ENCODE data around the gene USP36.

The USP36 gene

DNA sequence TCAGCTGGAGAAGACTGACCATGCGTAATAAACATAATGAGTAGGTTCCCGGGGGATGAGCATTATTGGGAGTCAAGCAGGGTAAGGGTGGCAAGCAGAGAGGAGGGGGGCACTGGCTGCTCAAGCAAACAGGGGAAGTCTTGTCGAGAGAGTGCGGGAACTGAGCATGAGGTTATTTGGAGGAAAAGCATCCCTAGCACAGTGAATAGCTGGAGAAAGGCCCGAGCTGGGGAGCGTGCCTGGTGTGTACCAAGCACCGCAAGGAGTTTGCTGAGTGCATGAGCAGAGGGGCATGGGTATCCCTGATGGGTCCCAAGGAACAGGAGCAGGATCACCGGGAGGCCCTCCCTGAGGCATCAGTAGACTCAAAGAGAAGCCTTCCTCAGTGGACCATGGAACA, 75.7 kb downstream of the USP36 start:
- TF ChIP-seq, protein P1, sequence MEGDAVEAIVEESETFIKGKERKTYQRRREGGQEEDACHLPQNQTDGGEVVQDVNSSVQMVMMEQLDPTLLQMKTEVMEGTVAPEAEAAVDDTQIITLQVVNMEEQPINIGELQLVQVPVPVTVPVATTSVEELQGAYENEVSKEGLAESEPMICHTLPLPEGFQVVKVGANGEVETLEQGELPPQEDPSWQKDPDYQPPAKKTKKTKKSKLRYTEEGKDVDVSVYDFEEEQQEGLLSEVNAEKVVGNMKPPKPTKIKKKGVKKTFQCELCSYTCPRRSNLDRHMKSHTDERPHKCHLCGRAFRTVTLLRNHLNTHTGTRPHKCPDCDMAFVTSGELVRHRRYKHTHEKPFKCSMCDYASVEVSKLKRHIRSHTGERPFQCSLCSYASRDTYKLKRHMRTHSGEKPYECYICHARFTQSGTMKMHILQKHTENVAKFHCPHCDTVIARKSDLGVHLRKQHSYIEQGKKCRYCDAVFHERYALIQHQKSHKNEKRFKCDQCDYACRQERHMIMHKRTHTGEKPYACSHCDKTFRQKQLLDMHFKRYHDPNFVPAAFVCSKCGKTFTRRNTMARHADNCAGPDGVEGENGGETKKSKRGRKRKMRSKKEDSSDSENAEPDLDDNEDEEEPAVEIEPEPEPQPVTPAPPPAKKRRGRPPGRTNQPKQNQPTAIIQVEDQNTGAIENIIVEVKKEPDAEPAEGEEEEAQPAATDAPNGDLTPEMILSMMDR (IDR thresholded peaks at IDR 0.05) = no peak

DNA sequence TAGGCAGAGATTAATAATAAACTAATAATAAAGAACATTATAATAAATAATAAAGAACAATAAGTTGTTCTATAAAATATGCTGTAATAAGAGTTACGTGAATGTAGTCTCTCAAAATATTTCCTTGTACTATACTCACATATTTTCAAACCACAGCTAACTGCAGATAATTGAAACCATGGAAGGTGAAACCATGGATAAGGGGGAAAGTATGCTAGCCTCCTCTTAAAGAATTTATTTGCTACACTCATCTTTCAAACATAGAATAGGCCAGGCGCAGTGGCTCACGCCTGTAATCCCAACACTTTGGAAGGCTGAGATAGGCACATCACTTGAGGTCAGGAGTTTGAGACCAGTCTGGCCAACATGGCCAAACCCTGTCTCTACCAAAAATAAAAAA, 77.1 kb downstream of the USP36 start:
- TF ChIP-seq, protein P1 (IDR thresholded peaks at IDR 0.05) = no peak

DNA sequence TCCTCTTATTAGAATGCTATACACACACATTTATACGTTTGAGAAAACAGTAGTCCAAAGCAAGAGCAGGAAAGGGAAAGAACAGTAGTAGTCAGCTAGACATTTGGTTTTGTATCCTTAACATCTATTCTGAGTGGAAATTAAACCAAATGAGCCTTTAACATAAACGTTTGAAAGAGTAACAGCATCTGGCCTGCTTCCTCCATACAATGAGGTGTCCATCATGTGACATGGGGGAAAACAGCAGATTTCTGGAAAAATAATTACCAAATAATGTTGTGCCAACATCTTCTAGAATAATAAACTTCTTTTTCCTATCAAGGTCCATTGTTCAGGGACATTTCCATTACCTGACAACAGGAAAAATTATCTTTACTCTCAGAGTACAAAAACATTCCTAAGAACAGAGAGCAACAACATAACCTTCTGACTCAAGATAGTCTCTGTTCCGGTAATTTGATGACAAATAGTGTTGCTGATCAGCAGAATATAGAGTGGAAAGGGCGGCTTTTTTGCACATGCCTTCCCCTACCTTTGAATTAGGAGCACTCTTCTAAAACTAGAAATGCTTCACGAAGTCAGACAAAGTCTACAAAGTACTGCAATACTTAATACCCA, 78.7 kb downstream of the USP36 start:
- TF ChIP-seq, protein P1 (IDR thresholded peaks at IDR 0.05) = no peak

DNA sequence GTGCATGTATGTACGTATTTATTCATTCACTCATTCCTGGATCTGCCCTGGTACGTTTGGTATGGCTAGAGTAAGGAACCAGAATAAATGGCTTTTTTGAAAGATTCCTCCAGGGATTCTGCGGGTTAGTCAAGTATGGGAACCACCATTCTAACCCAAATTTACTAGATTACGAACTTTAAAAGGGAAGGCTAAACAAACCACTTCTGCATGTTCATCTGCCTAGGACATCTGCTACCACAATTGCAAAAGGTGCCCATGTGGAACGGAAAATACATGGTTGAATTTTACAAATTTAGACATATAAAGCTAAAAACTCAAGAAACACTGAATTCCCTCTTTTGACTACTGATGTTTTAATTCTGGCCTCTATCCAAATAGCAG, 80.7 kb downstream of the USP36 start:
- TF ChIP-seq, protein P1 (IDR thresholded peaks at IDR 0.05) = no peak

DNA sequence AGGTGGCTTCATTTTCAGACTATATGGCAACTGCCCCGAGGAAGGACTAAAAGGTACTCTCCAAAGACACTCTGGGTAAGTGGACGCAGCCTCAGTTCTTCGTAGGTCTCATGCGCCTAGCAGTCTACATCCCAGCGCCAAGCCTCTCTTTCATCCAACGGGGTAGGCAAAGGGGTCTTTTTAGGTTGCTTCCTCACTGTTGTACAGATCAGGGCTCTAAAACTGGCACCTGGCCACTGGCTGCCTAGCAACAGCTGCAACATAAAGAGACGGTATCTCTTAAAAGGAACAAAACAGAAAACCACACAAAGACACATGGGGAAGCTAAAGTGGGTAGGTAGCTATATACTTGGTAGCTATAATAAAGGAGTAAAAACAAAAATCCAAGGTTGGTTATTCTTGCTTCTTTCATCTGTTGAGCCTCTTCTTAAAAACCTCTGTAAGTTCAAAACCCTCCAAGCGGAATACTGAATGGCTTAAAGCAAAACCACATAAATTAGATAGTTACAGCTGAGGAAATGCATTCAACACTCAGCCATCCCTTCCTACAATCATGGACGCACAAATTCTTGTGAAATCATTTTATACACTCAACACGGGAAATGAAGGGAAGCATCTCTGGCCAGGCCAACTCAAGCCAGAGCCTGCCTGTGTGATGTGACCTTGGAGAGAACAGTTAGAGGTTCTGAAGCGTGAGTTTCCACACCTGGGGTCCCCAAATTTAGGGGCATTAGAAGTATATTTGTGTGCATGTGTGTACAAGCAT, 81.2 kb downstream of the USP36 start:
- TF ChIP-seq, protein P1 (IDR thresholded peaks at IDR 0.05) = no peak

DNA sequence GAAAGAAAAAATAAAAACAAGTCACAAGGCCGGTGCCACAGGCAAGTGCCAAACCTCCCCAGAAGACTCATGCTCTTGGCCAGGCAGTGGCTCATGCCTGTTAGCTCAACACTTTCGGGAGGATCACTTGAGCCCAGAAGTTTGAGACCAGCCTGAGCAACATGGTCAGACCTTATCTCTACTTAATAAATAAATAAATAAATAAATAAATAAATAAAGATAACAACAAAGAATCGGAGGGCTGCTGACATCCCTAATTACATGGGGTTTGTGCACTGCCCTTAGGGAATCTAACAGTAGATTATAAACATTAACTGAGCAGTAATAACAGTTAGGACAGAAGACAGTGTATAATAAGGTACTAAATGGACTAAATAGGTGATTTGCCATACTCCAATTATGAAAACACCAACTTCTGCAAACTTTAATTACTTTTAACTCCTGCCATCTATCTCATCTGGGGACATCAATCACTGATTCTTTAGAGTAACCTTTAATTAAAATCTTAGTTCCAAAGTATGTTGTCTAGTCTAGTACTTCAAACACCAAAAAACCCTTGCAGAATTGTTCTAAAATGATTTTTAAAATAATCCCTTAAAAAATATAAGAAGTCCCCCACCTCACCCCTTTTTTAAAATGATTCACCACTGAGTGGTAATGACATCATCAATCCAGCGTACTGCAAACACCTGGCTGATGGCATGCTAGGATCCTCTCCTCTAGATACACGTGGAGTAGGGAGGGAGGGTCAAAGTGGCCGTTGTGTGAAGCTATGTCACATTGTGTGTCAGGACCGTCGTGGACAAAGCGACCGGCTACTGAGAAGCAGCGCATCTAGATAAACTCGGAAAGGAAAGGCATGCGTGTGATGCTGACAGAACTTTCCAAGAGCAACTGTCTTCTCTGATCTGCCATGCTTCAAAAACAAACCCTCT, 87.0 kb downstream of the USP36 start:
- TF ChIP-seq, protein P1 (IDR thresholded peaks at IDR 0.05) = no peak

DNA sequence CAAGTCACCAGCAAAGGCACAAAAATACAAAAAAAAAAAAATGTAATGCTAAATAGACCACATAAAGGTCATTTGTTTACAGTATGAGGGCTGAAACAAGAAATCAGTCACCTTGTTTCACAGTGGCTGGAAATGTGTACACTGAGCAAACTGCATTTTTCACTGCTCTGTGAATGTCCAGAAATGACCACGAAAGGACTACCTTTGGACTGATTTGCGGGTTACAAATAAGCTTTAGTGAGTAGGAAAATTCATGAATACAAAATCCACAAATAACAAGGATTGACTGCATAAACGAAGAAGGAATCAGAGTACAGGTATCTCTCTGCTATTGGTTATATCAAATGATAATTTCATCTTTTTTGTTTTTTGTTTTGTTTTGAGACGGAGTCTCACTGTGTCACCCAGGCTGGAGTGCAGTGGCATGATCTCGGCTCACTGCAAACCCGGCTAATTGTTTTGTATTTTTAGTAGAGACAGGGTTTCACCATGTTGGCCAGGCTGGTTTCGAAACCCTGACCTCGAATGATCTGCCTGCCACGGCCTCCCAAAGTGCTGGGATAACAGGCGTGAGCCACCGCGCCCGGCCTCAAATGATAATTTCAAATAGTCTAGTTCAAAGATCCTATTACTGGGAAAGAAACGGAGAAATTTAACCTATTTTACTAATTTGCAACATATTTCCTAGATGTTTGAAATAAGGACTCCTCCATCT, 89.0 kb downstream of the USP36 start:
- TF ChIP-seq, protein P1 (IDR thresholded peaks at IDR 0.05) = no peak

Measured in LNCAP (cell line).